Muscle of arm (tissue), 12 donors: ENCODE measurements around the gene CD226. TPM values are rescaled to one million over a fixed set of nuclear protein-coding genes. Genes with fewer than 3 reads are reported as not detected.
"Not testable (repeated sequence)": the region's sequence is repeated elsewhere in the genome, so short reads cannot be mapped to it uniquely, and the experiment has no call there.

Source experiments
- DNase-seq: peaks from one replicate; pipeline ENCODE4 v3.0.0-alpha.2; 2013
- polyA plus RNA-seq, 12 donors: library from polyadenylated mRNA; unstranded; fragments of 120-200 nt; gene quantifications; one replicate each; pipeline ENCODE4 v1.2.1, GENCODE V29; 2013; ENCODE audit not compliant: insufficient read length in 12 of 12

The CD226 gene
- polyA plus RNA-seq, 12 donors, result 0.34 to 1.7 (median 0.76) TPM; not detected in 1

DNA sequence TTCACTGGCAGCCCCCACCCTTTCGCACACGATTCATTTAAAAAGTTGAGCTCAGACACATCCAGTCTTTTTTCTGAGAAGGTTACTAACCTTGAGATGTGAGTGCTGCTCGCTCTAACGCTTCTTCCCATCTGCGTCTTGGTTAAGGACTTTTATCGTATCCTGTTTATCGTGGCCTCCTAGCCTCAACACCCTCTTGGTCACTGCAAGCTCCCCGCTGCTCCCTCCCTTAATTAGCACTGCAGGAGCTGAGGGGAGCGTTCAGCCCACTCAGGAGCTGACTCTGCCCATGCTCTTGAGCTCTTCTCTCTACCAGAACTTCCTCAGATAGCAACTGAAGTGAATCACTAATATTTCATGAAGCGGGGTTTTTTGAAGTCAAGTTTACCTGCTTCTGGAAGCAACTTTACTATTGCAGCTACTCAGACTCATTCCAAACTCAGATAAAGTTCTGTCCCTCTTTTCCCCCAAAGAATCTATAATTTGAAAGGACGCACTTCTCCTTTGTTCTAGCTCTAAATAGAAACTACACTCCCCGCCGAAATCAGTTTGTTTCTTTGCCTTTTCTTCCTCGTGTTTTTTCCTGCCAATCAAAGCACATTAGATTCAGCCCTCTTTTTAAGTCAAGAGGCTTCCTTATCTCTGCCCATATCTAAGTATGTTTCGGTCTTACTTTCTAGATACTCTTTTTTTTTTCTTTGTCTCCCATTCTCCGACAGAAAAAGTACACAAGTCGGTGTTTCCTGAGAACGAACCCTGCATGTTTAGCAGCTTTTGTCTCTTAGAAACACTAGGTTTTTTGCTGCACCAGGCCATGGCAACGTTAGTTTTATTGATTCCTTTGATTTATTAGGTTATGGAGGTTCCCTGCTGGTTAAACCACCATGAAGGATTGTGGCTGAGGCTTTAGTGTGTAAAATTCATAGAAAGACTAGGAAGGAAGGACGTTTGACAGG lies 9.3 kb upstream of the CD226 start:
- DNase-seq, result no peak

DNA sequence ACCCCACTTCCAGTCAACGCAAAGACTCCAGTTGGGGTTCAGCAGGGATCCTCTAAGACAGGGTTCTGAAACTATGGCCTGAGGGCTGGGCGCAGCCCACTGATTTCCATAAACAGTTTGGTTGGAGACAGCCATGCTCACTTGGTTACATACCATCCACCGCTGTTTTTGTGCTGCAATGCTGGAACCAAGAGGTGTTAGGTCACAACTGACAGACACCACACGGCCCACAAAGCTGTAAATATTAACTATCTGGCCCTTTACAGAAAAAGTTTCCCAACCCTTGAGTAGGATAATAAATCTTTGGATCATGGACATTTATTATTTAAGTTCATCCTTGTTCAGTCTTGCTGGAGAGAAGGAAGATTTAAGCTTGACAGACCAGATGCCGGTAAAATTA lies 8.4 kb upstream of the CD226 start:
- no peak for DNase-seq

DNA sequence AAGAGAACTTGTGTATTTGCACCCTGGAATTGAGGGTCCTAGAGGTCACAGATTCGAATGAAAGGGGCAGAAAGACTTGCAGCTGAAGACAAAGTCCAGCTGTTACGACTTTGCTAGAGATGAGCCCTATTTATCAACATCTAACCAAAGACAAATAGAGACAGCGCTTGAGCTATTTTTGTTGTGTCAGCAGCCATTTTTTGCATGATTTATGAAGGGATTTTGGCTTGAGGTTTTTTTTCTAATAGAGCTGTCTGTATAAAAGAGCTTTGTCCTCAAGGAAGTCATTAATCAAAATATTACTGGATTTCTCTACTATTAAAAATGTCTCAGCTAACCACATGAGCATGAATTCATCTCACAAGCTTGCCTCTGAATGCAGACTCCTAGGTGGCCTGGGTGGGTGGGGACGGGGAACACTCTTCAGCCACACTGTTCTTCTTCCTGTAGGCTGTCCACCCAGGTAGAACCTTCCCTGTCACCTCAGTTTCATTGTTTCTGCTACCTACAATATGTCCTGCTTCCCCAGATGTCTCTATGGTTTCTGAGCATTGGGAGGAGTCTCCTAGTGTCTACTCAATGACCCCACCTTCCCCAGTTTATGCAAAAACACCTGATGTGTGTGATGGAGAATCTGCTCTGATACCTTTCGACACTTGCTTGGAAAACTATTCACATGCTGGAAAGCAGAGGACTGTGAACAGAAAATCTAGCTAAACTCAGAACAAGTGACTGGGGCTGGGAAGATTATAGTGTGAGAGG lies 7.2 kb upstream of the CD226 start:
- DNase-seq, result no peak

DNA sequence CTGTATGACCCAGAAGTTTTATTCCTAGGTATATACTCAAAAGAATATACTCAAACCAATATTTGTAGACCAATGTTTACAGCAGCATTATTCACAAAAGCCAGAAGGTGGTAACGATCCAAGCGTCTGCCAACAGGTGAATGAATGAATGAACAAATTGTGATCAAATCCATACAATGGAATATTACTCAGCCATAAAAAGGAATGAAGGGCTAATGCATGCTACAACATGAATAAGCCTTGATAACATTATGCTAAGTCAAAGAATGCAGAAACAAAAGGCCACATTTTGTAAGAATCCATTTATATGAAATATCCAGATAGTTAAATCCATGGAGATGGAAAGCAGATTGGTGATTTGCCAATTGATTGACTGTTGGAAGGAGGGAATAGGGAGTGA lies 5.5 kb upstream of the CD226 start:
- DNase-seq, result no peak

DNA sequence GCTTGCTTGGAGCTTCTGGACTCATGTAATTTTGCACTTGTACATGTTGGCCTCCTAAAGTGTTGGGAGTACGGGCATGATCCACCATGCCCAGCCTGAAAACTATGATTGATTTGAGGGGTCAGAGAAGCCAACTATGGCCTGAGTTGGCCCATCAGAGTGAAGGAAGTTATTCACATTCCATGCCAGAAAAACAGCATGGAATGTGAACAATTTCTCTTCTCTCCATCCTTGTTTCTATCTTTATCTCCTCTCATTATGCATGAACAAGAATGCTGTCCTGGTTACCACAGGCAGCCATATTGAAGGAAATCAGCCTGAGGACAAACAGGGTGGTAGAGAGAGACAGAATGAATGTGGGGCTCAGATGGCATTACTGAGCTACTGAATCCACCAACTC lies 3.5 kb upstream of the CD226 start:
- no peak for DNase-seq

DNA sequence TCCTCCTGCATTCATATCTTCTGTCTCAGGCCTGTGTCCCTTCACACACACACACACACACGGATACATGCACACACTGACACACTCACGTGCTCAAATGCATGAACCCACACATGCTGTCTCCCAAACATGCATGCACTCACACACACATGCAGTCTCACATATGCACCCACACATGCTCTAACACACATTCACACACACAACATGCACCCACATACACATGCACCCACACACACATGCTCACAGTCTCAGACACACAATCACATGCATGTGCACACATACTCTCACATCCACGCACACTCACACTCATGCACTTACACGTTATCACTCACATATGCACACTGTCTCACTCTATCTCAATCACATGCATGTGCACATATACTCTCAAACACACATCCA lies 1.9 kb upstream of the CD226 start:
- no peak for DNase-seq

DNA sequence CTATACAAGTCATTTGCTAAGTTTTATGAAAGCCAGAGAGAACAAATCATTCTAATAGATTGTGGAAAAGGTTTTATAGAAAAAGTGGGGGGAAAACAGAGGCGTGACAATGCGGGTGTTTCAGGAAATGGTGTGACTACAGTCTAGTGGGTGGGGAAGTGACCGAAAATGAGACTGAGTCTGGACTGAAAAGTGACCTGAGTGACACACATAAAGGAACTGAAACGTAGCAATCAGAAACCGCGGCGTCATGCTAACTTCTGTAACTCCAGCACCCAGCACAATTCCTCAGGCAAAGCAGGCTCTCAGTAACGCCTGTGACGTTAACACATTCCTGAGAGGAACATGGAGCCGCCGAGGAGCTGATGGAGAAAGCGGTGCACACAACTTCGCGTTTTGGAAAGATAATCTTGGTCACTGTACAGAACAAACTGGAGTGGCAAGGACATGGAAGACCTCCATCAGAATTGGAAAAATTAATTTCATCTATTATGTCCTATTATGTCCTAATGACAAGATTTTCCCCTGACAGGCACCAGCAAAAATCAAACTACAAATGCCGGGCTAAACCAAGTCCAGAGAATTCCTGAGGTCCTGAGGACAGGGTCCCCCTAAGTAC lies 1.4 kb upstream of the CD226 start:
- DNase-seq, result no peak

DNA sequence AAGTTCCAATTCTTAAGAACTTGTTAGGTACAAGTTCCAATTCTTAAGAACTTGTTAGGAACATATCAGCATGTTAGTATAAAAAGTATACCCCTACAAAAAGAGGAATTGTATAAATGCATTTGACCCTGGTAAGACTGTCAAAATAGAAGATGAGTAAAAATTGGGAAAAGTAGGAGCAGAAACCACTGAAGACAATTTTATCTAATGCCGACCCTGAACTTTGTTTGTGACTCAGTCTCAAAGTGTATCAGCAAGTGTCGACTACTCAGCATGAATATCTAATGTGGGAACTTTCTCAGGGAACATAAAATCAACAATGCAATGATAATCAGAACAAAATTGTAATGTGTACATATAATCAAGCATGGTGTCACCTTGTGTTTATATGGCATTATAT lies 583 bp upstream of the CD226 start:
- no peak for DNase-seq

DNA sequence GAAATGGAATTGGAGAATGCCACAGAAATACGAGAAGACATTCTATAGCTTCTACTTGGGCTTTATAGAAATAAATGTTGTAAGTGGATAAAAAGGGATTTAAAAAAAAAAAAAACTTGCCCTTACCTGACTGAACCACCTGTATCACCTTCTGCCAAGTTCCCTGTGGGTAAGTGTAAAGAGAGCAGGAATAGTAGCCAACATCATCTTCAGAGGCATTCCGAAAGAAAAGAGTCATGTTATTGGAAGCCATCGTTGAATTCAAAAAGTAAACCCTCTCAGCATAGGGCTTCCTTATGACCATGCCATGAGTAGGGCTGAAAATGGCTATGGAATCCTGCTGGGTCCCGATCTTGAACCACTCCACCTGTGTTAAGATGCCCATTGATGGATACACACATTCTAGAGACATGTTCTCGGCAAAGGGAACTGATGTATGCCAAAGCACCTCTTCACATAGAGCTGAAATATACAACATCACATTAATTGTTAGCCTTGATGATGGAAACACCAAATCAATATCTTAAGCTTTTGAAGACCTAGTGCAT lies 991 bp downstream of the CD226 start:
- DNase-seq, result no peak

DNA sequence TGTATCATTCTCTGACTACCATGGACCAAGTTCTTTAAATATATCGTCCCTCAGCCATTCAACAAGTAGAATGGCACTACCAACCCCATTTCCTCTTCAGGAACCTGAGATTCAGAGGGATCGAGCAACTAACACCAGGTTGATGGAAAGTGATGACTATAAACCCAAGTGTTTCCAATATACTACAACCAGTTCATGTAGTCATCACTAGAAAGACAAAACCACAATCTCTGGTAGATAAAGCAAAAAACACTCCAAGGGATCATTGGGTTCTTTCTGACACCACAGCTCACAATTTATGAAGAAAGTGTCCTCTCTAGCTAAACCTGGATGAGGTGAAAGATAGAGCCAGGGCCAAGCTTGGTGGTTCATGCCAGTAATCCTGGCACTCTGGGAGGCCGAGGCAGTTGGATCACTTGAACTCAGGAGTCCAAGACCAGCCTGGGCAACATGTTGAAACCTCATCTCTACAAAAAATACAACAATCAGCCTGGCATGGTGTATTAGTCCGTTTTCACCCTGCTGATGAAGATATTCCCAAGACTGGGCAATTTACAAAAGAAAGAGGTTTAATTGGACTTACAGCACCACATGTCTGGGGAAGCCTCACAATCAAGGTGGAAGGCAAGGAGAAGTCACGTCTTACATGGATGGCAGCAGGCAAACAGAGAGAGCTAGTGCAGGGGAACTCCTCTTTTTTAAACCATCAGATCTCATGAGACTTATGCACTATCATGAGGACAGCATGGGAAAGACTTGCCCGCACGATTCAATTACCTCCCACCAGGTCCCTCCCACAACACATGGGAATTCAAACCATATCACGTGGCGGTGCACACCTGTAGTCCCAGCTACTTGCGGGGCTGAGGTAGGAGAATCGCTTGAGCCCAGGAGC lies 2.2 kb downstream of the CD226 start:
- DNase-seq, result no peak

DNA sequence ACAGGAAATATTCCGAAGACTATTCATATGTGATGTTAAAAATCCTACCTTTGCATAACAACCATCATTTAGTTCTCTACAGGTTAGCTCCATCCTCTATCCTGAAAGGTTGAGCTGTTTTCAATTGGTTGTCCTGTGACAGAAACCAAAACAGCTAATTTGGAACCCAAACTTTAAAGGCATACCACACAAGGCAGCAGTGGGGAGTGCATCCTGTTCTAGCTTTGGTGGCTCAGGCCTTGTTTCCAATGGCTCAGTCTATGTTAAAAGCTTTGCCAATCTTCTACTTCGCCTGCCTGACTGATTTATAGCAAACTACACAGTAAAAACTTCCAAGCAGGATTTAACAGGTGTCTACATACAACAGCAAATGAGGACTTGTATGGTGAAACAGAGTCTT lies 3.2 kb downstream of the CD226 start:
- no peak for DNase-seq

DNA sequence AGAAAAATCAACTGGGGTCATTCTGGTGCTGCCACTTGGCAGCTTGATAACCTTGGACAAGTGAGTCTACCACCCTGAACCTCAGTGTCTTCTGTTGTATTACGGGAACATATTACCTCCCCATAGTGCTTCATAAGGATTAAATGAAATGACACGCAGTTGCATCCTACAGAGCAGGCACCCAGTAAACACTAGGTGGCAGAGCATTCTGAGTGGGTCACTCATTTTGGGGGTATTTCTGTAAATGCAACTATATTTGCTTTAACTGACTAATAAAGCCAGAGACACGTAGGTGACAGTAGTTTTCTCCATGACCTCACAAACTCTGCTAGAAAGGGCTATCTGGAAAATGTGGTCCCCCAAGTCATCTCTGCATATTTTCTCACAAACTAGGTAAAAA lies 4.7 kb downstream of the CD226 start:
- DNase-seq, result no peak

DNA sequence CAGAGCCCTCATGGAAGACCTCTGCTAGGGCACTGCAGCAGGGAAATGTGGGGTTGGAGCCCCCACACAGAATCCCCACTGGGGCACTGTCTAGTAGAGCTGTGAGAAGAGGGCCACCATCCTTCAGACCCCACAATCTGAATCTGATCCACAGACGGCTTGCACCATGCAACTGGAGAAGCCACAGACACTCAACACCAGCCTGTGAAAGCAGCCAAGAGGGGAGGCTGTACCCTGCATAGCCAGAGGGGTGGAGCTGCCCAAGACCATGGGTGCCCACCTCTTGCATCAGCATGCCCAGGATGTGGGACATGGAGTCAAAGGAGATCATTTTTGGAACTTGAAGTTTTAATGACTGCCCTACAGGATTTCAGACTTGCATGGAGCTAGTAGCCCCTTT lies 6.5 kb downstream of the CD226 start:
- no peak for DNase-seq

DNA sequence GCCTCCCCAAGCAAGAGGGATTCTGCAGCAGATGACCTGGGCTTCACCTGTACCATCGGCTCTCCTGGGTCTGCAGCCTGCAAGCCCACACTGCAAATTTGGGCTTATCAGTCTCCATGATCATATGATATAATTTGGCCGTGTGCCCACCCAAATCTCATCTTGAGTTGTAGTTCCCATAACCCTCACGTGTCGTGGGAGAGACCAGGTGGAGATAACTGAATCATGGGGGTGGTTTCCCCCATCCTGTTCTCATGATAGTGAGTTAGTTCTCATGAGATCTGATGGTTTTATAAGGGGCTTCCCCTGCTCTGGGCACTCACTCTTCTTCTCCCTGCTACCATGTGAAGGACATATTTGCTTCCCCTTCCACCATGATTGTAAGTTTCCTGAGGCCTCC lies 7.9 kb downstream of the CD226 start:
- not testable (repeated sequence) for DNase-seq

DNA sequence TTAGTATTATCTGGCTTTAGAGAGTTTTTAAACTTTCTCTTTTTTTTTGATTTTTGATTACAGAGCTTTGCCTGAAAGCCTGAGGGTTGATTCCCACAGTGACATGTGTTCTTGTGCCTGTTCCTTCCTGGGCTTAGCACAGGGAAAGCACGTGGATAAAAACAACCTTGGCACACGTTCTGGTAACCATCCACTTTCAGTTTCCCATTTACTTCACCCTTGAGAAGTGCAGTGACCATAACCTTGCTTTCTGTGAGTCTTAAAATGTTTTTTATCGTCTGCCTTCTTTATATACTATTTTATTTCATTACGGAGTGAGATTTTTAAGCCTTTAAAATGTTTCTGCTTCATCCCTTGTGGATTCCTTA lies 11.5 kb downstream of the CD226 start:
- DNase-seq, result no peak

DNA sequence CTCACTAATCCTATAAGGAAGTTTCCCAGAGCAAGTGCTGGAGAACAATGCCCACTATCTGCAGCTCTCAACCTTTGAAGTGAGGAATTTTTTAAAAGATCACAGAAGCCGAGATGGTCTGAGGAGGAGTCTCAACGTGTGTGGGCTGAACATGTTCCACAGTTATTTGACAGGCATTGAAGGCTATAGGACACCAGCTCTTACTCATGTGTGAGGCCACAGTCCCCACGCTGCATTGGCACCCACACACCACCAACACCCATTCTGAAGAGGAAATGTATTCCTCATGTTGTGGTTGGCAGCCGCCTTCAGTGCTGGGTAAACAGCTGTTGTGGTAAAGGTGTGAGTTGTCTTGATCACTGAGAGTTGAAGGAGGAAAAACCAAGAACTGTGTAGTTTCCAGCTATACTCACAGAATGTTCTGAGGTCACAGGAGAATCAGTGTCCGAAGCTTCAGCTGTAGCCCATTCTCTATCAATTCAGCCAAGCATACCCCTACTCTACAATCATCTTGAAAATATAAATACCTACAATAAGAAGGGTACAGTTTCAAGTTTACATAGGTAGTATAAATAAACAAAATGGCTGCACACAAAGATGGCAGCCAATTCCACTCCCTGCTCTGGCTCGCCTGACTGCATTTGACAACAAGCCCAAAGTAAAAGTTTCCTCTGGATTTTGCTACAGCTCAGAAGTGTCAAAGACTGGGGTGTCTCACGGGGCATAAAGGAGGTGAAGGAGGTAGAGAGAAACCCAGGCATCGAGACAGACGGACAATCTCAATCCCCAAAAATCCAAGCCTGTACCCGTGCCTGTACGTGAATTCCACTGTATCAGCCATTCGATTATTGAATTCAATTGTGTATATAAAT lies 12.1 kb downstream of the CD226 start:
- no peak for DNase-seq

DNA sequence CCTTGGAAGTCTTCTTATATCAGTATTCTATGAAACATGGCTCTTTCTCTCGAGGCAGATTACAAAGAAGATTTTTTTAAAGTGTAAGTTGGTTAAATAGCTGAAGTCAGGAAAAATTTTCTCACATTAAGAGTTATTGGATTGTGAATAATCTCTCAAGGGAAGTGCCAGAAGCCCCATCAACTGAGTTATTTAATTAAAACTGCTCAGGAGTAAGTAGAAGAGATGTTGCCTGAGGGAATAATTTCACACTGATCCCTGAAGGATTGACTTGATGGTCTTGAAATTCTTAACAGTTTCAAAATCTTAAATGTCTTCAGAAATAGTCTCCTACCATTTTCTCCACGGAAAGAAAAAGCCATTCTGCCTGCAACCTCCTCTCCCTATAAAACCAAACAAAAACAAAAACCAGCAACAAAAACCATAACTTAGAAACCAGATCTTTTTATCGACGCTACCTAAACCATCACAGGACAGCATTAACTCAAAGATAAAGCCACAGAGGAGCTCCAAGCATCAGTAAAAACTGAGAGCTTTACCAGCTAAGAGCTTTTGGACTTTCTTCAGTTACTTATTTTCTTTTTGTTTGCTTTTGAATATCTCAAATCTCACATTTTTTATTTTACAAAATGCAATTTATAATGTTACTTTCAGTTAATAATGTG lies 12.9 kb downstream of the CD226 start:
- no peak for DNase-seq

DNA sequence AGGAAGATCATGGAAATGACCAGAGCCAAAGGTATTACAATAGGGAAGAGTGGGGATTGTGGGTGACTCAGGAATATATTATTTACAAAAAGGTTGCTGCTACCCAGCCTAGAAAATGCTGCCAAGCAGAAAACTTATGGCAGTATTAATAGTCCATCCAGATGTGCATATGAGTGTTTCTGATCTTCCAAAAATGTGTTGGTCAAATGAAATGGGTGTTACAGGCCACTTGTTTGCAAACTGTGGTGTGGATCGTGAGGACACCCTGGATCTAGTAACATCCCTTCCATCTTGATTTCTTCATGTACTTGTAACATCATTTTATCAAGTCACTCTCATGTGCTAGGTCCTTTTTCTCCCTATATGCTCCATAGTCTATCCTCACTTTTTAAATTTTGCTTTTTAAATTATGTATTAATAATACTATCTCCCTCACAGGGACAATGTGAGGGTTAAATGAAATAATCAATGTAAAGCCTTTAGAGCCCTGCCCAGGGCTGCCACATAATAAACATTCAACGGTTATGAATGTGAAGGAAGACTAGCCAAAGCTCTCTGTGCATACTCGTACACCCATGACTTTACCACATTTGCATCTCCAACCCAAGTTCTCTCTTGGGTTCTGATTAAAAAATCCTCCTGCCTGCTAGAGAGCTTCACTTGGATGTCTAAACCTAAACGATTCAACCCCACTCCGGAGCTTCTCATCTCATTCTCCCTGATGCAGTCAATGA lies 18.5 kb downstream of the CD226 start:
- no peak for DNase-seq

DNA sequence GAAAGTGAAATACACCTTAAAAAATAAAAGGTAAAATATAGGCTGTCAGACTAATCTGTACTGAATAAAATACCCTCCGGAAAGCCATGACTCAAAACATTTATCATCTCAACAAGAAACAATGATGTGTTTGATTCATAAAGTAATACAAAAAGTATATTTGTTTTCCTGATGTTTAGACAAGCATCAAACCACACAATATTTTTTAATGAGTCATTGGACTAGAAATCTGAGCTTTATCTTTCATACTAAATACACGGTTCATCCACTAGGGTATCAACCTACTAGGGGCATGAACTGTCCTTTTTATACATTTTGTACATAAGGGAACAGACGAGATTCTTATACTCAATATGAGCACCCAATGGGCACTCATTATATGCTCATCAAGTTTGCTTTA lies 31.3 kb downstream of the CD226 start:
- DNase-seq, result no peak
